Heart right ventricle (tissue), 16 donors: ENCODE data around the gene ITGA2. TPM values are rescaled to one million over a fixed set of nuclear protein-coding genes. Genes with fewer than 3 reads are reported as not detected.

ENCODE experiments used
- ATAC-seq, 8 donors: fragments of 200-7000 bp; cut with Tn5 transposase; one replicate each; pipeline ENCODE4 v1.9.1; 2020; ENCODE audit warnings: mild to moderate bottlenecking in 8 of 8, moderate library complexity in 8 of 8, moderate number of reproducible peaks in 1 of 8
- DNase-seq, 2 donors: peaks; one replicate each; pipeline ENCODE4 v3.0.0-alpha.2; 2020
- H3K27ac ChIP-seq, 10 donors: fragments of 200-600 bp; sonication (generic) in 2 of 10; one replicate each; pipeline versions ENCODE4 v1.5.0 to v1.8.0; 2020 to 2022; ENCODE audit warnings: mild to moderate bottlenecking in 3 of 10
- H3K27me3 ChIP-seq, 7 donors: fragments of 200-600 bp; one replicate each; pipeline ENCODE4 v1.8.0; 2021 to 2022; ENCODE audit warnings: mild to moderate bottlenecking in 2 of 7
- H3K36me3 ChIP-seq, 9 donors: fragments of 200-600 bp; sonication (generic) in 1 of 9; one replicate each; pipeline versions ENCODE4 v1.5.0 to v1.8.0; 2020 to 2022; ENCODE audit warnings: mild to moderate bottlenecking in 2 of 9
- H3K4me1 ChIP-seq, 9 donors: fragments of 200-600 bp; sonication (generic) in 1 of 9; one replicate each; pipeline versions ENCODE4 v1.5.0 to v1.8.0; 2020 to 2022; ENCODE audit warnings: mild to moderate bottlenecking in 4 of 9
- H3K4me3 ChIP-seq, 10 donors: fragments of 200-600 bp; sonication (generic) in 2 of 10; one replicate each; pipeline versions ENCODE4 v1.5.0 to v1.8.0; 2020 to 2022; ENCODE audit warnings: mild to moderate bottlenecking in 7 of 10, moderate library complexity in 2 of 10
- H3K9me3 ChIP-seq, 11 donors: fragments of 200-600 bp in 10 of 11; sonication (generic) in 2 of 11; one replicate each; pipeline versions ENCODE4 v1.5.0 to v1.8.0; 2013 to 2022; ENCODE audit warnings: mild to moderate bottlenecking in 2 of 11, control low read depth in 1 of 11, moderate library complexity in 1 of 11
- CTCF ChIP-seq, 9 donors: fragments of 200-600 bp; sonication (generic) in 2 of 9; IDR thresholded peaks; one replicate each; pipeline versions ENCODE4 v1.5.0 to v1.8.0; 2021 to 2022; ENCODE audit warnings: antibody characterized with exemption in 9 of 9, mild to moderate bottlenecking in 5 of 9, moderate library complexity in 1 of 9
- WGBS, 2 donors: extraction: QIAGEN DNeasy Blood & Tissue Kit; methylation state at CpG; one replicate each; pipeline ENCODE4 v1.1.7; 2013; ENCODE audit warnings: inconsistent platforms in 1 of 2; 5-methylcytosine and 5-hydroxymethylcytosine counted together
- intact Hi-C, 10 donors: fragments of 100-400 bp; cut with DNase I; formaldehyde crosslinking; loops; one replicate each; pipeline versions ENCODE4 v1.11.1 to v1.14.2; 2022
- polyA plus RNA-seq, 2 donors: library from polyadenylated mRNA; stranded (reverse); fragments of 200-250 nt; gene quantifications; one replicate each; pipeline ENCODE4 v1.2.3, GENCODE V29; 2013
- total RNA-seq, 10 donors: library from RNA; stranded (reverse); fragmentation: NEBNext Ultra II Directional in 3 of 10; extraction: Animal tissue kit (Norgen Biotek cat#: 25700) in 3 of 10; gene quantifications; one replicate each; pipeline versions ENCODE4 v1.2.1 to v1.2.4, GENCODE V29; 2021 to 2023
- donor health status: Arrhythmogenic right ventricular cardiomyopathy.
- donor health status: ischemic (EF 13 %, LVEDD 7.1; RV severe dilation, severe dysfunction).
- donor health status: healthy with polysubstance abuse.
- donor health status: DM: no; HTN: yes; CAD: no.
- donor health status: DM: no; HTN: no; CAD: no.
- donor health status: ischemic (EF 25% LVEDD 6.9; RV normal size, moderate dysfunction).
- donor health status: ischemic (EF 25% LVEDD 5.7; RV mildly dilated, moderate dysfunction).
- donor health status: healthy.
- donor health status: DM: yes; HTN: yes; CAD: no.
- donor health status: Ischemic cardiomyopathy.
- donor health status: ischemic (EF 35%, LVEDD 5.7; RV mildly dilated, moderate dysfunction).
- donor health status: nonischemic (EF 11% LVEDD 7.7; RV severe dilation, severe dysfunction).
- donor health status: DM: yes; HTN: yes; CAD: no.
- donor health status: PGD.
- donor health status: ischemic (EF 29% LVEDD 5.4; RV normal size, mild dysfunction).
- donor health status: nonischemic (EF 23%, LVEDD 6.1; RV moderate dilation, normal function).

Gene ITGA2
- total and polyA plus RNA-seq, 12 donors: 0.22 to 9.4 (median 0.92) TPM

- intact Hi-C loops: no loop called here
Observed at GRCh38 chr5:53116597-53116996, 127.4 kb downstream of the ITGA2 start.

GRCh38 chr5:53118879-53119278, 129.7 kb downstream of the ITGA2 start:
- Histone ChIP-seq H3K27me3 (no peaks in the 10 kb centered on the region), H3K9me3 (no peaks in the 10 kb centered on the region), H3K4me1 (no peaks in the 10 kb centered on the region), H3K36me3 (peaks cover 0 to 5% (median 0%) of the 10 kb centered on the region in 9 donors), H3K4me3 (no peak overlapping the region), H3K27ac (no peak overlapping the region)
- 71 to 72% methylated on average over 5 of the region's 5 CpGs for WGBS, 2 donors
- intact Hi-C loops: no loop called here
- DNase-seq (no peak), ATAC-seq (no peak)
- no peak for TF ChIP-seq CTCF (IDR thresholded peaks at IDR 0.05)

More at GRCh38 chr5:53116597-53116996, 127.4 kb downstream of the ITGA2 start:
- Histone ChIP-seq H3K27me3 (no peaks in the 10 kb centered on the region), H3K4me3 (no peak overlapping the region), H3K27ac (no peak overlapping the region), H3K9me3 (peaks cover 0 to 5% (median 0%) of the 10 kb centered on the region in 11 donors), H3K4me1 (no peaks in the 10 kb centered on the region), H3K36me3 (peaks cover 0 to 7% (median 0%) of the 10 kb centered on the region in 9 donors)
- no peak for DNase-seq
- ATAC-seq: no peak
- no peak for TF ChIP-seq CTCF (IDR thresholded peaks at IDR 0.05)
- WGBS, 2 donors: 84 to 92% methylated on average over 1 of the region's 1 CpG

GRCh38 chr5:53120165-53120564, 131.0 kb downstream of the ITGA2 start:
- Histone ChIP-seq H3K27me3 (no peaks in the 10 kb centered on the region), H3K9me3 (no peaks in the 10 kb centered on the region), H3K4me3 (no peak overlapping the region), H3K27ac (no peak overlapping the region), H3K36me3 (no peaks in the 10 kb centered on the region), H3K4me1 (no peaks in the 10 kb centered on the region)
- TF ChIP-seq CTCF (IDR thresholded peaks at IDR 0.05): no peak
- ATAC-seq (no peak), DNase-seq (no peak)
- 100% methylated on average over 1 of the region's 1 CpG for WGBS, 2 donors
- intact Hi-C loops: no loop called here

GRCh38 chr5:53123702-53124101, 134.6 kb downstream of the ITGA2 start:
- ATAC-seq (no peak), DNase-seq (no peak)
- no peaks in the 10 kb centered on the region for H3K27me3 ChIP-seq
- H3K4me3 ChIP-seq: no peak overlapping the region
- H3K36me3 ChIP-seq: no peaks in the 10 kb centered on the region
- H3K9me3 ChIP-seq: no peaks in the 10 kb centered on the region
- intact Hi-C loops: no loop called here
- H3K27ac ChIP-seq: no peak overlapping the region
- no peaks in the 10 kb centered on the region for H3K4me1 ChIP-seq
- peak in 6 of 9 donors; percentile 21 to 36 (median 26) for TF ChIP-seq CTCF (IDR thresholded peaks at IDR 0.05)
